Fibroblast of peridontal ligament (primary cell): ENCODE data around the gene MRPL40.

Experiments
- DNase-seq: peaks from one replicate; pipeline ENCODE4 v3.0.0-alpha.2; 2010; ENCODE audit errors: extremely low read depth

Gene MRPL40

DNA sequence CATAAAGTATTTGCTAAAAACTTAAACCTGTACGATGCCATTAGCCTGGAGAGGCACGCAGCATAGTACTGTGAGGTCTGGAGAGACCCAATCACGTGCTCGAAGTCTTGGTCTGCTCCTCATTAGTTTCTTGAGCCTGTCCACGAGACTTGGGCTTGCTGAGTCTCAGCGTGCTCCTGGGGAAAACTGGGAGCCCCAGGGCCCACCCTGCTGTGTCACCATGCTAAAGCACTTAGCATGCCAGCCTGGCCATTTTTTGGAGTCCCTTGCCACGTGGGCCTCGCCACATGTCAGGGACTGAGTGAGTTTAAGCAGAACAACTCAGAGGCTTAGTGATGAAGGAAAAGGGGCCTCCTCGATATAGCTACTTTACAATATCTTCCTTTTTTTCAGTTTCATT lies 50.0 kb downstream of the MRPL40 start:
- no peak for DNase-seq

DNA sequence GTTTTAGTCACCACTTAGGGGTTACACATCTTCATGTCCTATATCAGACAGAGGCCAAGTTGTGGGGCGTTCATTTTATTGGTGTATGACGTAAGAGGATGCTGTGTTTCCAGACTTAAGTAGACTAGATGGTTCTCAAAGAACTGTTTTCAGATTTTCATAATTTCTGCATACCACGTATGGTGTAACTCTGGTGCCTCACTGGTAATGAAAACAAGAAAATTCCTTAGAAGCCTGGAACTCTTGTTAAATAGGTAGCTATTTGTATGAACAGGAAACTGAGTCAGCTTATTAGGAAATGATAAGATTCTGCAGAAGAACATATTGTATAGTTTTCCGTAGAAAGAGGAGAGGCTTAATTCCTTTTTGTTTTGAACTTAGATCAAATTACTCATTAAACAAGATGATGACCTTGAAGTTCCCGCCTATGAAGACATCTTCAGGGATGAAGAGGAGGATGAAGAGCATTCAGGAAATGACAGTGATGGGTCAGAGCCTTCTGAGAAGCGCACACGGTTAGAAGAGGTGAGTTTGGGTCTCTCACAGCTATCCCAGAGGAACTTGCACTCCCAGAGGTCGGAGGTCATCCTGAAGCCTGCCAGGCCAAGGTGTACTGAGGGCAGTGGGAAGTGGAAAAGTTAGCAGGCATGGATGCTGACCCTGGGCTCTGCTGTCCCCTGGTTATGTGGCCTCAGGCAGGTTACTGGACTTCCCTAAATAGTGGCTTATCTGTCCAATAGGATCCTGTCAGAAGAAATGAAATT lies 51.3 kb downstream of the MRPL40 start:
- no peak for DNase-seq
